Right lobe of liver (tissue), 4 donors: ENCODE results near the gene RBBP4.

Source experiments
- CTCF ChIP-seq, 4 donors: fragments of 200-600 bp in 3 of 4; fragments of 450-650 bp in 1 of 4; IDR thresholded peaks; one replicate each; pipeline versions ENCODE4 v1.5.1 to v1.8.0; 2016 to 2022; ENCODE audit warnings: antibody characterized with exemption in 4 of 4, mild to moderate bottlenecking in 2 of 4
- POLR2A ChIP-seq: fragments of 450-650 bp; IDR thresholded peaks from one replicate; pipeline ENCODE4 v1.6.1; 2017; ENCODE audit warnings: antibody characterized with exemption, mild to moderate bottlenecking
- donor health status: DM: no; HTN: no; CAD: no.
- donor health status: DM: no; HTN: no; CAD: no.
- donor health status: DM: no; HTN: yes; CAD: no.

- no peak for TF ChIP-seq CTCF (IDR thresholded peaks at IDR 0.05)
- no peak for TF ChIP-seq POLR2A
Observed at GRCh38 chr1:32622806-32623681, 28.0 kb upstream of the RBBP4 start.
